Measurements from ENCODE around the gene VAV3.
"Not testable (repeated sequence)": the region's sequence is repeated elsewhere in the genome, so short reads cannot be mapped to it uniquely, and the experiment has no call there.

The VAV3 gene, protein sequence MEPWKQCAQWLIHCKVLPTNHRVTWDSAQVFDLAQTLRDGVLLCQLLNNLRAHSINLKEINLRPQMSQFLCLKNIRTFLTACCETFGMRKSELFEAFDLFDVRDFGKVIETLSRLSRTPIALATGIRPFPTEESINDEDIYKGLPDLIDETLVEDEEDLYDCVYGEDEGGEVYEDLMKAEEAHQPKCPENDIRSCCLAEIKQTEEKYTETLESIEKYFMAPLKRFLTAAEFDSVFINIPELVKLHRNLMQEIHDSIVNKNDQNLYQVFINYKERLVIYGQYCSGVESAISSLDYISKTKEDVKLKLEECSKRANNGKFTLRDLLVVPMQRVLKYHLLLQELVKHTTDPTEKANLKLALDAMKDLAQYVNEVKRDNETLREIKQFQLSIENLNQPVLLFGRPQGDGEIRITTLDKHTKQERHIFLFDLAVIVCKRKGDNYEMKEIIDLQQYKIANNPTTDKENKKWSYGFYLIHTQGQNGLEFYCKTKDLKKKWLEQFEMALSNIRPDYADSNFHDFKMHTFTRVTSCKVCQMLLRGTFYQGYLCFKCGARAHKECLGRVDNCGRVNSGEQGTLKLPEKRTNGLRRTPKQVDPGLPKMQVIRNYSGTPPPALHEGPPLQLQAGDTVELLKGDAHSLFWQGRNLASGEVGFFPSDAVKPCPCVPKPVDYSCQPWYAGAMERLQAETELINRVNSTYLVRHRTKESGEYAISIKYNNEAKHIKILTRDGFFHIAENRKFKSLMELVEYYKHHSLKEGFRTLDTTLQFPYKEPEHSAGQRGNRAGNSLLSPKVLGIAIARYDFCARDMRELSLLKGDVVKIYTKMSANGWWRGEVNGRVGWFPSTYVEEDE

DNA sequence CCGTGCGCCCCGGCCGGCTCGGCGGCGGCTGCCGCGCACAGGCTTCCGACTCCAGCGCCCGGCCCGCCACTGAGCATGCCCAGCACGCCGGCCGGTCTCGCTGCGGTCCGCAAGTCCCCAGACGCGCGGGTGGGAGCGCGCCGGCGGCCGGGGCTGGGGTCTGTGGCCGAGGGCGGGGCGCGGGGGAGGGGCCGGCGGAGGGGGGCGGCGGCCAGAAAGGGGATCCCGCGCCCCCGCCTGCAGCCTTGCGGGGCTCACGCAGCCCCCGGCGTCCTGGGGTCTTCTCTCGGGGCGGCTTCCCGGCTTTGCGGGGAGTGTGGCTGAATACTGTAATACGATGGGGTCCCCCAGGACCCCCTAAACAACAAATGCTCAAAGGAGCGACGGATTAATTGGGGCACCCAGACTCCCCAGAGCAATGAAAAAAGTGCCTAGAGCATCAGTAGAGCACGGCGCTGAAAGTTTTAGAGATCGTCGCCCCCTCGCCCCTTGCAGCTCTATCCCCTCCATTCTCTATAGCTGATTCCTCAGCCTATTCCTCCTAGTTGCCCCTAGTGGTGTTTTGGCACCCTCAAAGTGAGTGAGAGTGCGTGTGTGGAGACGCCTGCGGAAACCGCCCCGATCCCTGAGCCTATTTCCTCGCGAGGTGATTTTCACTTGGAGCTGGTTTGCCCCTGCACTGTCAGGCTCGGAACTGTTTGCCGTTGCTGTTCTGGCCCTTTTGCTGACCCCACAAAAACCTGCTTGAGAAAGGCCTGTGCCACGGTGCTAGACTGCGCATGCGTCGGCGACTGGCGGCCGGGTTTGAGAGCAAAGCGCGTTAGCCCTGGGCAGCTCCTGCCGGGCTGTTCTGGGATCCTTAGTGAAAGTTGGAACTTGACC, at the start of gene VAV3:
TSS of gene VAV3 (minus strand) at position 71 of the 882 bp plus-strand sequence. CDS start 311 bp downstream, outside the sequence.
- FAIRE-seq, result no peak
- no peak for DNase-seq (ENCODE audit: low spot score)

DNA sequence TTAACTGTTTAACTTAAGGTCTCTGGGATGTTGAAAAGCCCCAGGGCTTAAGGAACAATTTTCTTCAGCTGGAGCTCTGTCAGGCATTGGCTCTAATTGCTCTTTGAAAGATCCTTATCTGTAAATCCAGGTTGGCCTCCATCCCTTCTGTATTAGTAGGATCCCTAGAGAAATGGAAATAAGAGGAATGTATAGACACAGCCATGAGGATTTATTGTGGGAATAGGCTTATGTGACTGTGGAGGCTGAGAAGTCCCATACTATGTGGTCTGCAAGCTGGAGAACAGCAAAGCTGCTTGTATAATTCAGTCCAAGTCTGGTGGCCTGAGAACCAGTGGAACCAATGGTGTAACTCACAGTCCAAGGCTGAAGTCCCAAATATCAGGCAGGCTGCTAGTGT, 47.6 kb upstream of the VAV3 start:
- FAIRE-seq, result no peak

DNA sequence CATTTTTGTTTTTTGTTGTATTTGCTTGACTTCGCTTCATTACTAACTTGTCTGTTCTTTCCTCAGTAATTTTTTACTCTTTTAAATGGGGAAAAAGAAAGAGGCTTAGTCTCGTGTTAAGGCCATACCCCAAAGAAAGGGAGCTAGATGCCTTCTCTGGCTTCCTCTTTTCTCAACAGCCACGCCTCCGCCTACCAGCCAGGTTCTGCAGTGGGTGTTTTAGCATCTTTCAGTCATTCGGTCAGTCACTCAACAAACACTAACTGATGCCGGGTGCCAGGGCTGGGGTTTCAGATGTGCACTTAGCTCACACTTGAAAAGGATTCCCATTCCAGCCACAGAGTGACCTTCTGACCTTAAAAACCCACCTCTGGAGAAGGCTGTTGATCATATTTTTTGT, 46.3 kb upstream of the VAV3 start:
- FAIRE-seq (no peak), DNase-seq (ENCODE audit: low spot score) (peak; percentile 26)

More for the DNA sequence above, 47.6 kb upstream of the VAV3 start:
- DNase-seq (ENCODE audit: low spot score), result no peak

DNA sequence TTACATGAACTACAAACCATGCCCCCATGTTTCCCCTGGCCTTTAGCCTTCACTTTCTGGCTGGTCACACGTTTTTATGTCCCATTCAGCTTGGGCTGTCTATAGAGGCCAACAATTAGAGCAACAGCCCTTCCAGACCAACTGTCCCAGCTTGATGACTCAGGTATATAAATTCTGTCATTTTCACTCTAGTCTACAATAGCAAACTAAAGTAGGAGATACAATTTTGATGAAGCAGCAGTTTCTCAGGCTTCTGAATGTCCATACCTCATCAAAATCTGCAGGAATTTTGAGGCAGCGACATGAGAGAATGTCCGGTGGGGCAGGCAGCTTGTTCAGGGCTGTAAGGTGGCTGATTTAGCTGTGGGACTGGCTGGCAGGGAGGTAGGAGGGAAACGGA, 45.6 kb upstream of the VAV3 start:
- DNase-seq (ENCODE audit: low spot score), result no peak
- FAIRE-seq, result peak; percentile 83

DNA sequence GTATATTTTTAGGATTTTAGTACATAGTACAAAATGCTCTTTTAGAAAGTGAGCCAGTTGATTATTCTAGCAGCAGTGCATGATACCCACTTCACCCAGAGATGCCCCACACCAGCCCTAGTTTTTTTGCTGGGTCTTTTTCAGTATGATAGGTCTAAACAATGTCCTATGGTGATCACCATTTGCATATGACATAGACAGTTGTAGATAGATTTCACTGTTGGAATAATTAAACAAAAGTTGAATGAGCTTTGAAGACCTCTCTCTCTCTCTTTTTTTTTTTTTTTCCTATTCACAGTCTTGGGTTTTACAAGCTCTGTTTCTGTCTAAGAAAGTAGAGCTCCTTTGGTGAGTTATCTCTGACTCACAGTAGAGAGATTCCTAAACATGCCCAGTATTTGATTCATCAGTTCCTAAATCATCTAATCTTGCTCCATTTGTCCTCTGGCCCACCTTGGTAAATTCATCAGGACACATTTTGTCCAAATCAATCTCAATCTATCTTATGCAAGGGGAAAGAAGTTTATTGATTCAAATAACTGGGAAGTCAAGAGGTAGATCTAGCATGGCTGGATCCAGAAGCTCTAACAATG, 44.7 kb upstream of the VAV3 start:
- FAIRE-seq, result no peak
- DNase-seq (ENCODE audit: low spot score), result peak; percentile 54

DNA sequence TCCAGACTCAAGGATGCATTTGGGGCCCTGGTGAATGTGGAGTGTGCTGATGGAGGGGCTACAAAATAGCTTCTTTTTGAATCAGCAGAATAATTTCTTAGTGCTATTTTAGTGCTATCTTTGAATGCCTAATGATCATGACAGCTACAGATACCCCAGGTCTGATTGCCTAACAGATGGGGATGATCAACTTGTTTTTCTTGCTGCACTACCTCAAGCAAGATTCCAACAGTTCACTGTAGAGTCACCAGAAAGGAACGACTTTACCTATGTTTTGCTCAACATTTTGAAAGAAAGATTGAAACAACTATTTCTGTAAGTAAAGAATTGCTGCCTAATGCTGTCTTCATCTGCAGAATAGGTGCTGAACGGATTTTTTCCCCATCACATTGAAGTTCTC, 42.6 kb upstream of the VAV3 start:
- FAIRE-seq, result no peak

DNA sequence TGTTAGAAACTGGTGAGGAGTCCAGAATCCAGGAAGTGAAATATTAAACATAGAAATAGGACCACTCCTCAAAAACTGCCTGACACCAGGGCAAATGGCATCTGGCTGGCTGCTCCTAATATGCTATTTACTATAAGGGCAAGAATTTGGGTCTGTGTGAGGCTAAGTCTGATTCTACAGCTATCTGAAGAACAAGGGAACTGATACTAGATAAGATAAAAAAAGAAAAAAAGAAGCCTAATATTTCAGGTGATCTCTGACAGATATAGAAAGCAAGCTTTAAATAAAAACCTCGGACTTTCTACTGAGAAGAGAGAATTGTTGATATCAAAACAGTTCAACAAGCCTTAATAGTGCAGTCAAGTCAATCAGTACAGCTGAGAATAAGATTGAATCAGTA, 42.1 kb upstream of the VAV3 start:
- DNase-seq (ENCODE audit: low spot score) (no peak), FAIRE-seq (no peak)

More for the DNA sequence above, 42.6 kb upstream of the VAV3 start:
- DNase-seq (ENCODE audit: low spot score), result no peak

DNA sequence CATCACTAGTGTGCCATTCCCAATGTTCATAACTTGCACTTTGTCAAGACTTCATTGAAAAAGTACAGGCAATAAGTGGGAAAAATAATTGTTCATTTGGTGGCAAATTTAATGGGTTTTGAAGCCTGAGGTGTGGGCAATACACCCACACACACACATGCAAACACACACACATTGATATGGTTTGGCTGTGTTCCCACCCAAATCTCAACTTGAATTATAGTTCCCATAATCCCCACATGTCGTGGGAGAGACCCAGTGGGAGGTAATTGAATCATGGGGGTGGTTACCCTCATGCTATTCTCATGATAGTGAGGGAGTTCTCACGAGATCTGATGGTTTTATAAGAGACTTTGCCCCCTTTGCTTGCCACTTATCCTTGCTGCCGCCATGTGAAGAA, 39.9 kb upstream of the VAV3 start:
- not testable (repeated sequence) for FAIRE-seq; DNase-seq (ENCODE audit: low spot score)

DNA sequence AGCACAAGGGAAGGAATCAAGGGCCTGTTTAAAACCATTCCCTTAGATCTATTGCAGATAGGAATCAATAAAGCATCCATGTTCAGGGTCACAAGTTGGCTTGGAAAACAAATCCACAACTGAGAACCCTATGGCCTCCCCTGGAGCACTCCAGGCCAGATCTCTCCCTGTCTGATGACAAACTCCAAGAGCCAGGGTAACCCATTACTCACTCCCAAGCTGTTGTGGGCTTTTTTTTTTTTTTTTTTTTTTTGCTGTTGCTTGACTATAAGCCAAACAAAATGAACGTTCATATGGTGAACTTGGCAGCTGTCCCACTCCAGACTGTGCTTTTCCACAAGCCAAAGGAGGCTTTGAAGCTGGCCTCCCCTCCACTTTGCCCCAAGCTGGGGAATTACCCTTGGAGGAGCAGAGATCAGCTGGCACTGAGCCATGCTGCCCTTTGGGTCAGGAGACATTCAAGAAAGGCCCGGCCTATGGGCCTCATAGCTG, 35.7 kb upstream of the VAV3 start:
- DNase-seq (ENCODE audit: low spot score) (peak; percentile 64), FAIRE-seq (no peak)

DNA sequence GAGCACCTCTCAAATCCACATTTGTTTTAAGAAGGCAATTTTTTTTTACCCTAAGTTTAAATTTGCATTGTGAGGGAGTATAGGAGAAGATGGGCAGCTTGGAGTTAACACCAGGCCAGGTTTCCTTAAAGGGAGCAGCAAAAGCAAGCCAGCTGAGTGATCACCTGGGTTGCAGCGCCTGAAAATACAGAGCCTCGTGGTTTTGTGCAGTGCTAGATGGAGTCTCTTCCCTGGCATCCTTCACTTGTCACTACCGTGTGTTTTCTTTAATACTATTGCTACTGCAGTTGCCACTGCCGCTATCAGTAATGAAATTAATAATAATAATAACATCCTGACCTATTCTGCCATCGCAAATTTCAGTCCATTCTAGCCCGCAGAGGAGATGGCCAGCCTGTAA, 35.2 kb upstream of the VAV3 start:
- no peak for DNase-seq (ENCODE audit: low spot score)
- FAIRE-seq, result no peak

DNA sequence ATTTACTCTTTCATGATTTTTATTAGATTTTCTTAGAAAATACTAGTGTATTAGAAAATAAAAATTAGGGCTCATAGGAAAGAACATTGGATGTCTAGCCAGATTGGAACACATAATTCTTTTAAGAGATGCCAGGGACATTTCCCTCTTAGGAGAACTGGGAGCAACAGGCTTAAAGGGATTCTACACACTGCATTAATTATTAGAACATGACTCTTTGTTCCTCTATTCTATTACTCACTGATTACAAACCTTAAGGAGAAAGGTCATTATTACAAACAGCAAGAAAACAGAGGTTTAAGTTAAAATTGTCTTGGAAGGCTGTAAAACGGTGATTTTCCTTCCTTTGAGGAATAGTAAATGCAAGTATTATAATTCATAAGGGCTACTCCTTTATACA, 32.9 kb upstream of the VAV3 start:
- DNase-seq (ENCODE audit: low spot score) (no peak), FAIRE-seq (no peak)

DNA sequence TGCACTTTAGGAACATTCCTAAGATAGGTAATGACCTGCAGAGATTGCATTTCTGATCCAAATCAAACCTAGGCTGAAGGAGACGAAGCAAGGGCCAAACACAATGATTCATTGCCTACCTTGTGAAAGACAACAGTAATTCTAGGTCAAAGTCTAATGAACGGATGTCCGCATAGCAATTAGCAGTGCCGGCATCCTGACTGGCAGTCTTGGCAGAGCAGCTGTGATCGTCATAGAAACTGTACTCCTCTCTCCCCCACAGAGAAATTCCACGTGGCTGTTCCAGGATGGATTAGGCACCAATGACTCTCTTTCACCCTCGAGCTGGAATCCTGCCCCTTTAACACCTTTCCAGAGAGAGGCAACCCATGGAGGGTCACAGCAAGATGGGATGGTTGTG, 28.9 kb upstream of the VAV3 start:
- DNase-seq (ENCODE audit: low spot score) (no peak), FAIRE-seq (no peak)

DNA sequence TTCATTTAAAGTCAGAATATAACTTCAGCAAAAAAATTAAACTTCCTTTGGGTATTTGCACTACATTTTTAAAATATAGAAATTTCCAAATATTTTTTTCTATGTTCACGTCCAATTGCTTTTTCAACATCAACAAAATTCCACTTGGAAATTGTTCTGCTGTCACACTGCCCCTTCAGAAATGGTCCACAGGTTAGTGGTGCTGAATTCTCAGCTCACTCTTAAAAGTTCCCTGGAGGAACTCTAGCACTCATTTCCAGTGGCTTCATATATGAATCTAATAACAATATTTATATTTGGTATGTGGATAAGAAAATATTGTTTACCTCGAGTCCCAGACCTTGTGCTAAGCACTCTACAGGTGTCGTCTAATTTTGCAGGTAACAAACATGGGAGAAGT, 27.4 kb upstream of the VAV3 start:
- FAIRE-seq (no peak), DNase-seq (ENCODE audit: low spot score) (no peak)

DNA sequence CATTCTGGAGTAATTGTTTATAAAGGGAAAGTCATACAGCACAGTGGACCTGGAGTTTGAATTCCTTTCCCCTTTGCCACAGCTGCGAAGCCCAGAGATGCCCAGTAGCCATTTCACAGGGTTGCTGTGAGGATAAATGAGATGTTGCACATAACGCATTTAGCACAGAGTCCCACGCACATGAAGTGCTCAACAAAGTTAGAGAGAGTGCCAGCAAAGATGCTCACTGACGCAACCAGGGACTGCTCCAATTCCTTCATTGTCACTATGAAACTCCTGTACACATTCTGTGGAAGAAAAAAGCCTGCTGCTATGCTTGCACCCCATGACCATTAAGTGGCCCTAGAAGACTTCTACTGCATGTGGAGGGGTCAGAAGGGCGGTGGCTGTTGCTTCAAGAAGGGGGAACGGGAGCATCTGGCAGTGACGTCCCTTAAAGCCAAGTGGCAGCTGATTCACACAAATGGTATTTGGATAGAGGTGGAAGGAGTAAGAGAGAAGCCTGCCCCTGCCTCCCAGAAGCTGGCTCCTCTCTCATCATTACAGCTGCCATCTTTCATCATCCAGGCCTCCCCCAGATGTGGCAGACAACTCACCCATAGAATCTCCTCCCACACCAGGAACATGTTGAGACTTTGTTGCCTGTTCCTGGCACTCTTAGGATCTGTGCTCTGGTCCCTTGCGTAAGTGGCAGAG, 26.5 kb upstream of the VAV3 start:
- FAIRE-seq (no peak), DNase-seq (ENCODE audit: low spot score) (peak; percentile 51)

DNA sequence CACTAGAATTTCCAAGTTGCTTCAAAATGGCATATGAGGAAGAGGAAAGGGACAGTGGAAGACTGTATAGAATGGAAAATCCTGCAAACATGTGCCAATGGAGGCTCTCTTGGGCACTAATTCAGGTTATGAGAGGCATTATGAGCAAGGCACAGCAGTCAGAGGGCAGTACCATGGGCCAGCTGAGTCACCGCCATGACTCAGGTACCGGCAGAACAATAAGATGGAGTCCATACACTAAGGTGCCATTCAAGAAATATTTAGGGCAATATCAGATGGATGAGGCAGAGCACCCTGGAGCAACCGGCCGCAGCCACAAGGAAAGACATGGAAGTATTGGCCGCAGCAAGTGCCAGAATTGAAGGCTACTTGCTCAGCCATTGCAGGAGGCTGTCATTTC, 25.6 kb upstream of the VAV3 start:
- DNase-seq (ENCODE audit: low spot score), result peak; percentile 21
- no peak for FAIRE-seq

DNA sequence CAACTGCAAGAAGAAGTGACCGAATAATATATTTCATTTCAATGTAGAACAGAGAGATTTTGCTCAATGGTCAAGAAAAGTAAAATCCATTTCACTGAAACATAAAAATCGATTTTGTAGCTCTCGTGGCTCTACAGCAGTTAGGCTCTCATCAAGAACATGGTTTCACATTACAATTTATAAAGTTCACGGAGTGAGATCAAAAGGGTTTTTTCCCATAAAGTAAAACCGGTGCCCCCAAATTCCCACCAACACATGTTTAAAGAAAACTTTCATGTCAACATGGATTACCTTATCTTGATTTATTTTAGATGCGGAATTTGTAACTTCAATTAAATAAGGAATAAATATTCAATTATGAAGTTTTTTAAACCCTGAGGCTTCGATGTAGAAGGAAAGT, 16.3 kb upstream of the VAV3 start:
- DNase-seq (ENCODE audit: low spot score) (no peak), FAIRE-seq (no peak)

DNA sequence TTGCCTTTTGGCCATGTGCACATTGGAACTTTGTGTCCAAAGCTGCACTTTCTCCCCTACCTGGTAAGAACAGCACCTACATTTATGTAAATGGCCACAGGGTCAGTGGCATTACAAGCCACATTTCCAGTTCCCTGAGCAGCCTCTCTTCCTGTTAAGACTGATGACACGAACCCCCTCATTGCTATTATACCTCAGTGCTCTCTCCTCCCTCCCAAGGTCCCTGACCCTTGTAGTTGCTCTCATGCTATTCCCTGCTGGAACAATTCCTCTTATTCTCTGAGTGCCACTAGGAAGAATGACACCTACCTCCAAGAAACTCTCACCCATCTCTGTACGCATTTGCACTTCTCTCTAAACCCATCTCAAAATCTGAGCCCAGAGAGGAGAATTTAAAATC, 14.9 kb upstream of the VAV3 start:
- DNase-seq (ENCODE audit: low spot score) (no peak), FAIRE-seq (no peak)

DNA sequence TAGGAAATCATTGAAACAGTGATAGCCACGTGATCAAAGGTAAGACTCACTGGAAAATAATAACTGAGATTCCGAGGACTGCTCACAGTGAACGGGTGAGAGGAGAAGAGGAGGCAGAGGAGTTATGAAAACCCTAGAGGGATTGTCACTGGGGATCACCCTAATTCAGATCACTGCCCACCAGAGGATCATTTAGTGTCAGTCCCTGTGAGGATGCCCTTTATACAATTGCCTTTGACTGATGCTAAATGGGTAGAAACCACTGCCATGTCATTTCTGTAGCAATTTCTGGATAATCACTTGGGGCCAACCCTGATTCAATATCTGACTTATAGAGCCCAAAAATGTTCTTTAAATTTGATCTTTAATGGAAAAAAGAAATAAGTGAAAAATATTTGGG, 14.1 kb upstream of the VAV3 start:
- FAIRE-seq (no peak), DNase-seq (ENCODE audit: low spot score) (no peak)

DNA sequence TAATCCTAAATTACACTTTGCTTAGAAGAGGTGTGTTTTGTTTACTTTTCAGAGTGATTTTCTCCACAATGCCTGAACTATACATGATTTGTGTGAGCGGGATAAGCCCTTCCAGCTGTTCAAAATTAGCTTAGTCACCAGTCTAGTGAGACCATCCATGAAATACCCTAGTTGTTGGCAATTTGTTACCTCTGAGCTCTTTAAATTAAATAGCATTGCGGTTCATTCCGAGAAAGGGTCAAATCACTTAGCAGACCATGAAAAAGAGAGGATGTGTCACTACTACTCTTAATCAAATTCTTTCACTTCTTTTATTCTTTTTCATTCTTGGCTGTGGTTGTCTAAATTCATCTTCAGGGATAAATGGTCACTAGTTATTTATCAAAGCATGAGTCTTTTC, 11.9 kb upstream of the VAV3 start:
- no peak for DNase-seq (ENCODE audit: low spot score)
- no peak for FAIRE-seq

DNA sequence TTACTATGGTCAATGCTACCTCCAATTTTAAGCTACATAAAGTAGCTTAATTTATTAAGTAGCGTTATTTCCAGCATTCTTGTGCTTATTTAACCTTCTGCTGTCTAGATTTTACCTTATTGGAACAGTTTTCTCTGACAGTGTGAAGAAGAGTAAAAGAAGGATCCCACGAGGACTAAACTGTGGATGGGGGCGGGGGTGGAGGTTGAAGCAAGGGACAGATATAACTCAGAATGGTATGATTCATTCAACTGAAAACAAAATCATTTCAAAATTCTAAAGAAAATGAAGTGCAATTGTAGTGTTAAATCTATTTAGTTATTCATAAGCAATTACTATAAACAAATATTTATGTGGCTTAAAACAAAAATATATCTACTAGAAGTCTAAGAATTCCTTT, 11.5 kb upstream of the VAV3 start:
- no peak for FAIRE-seq
- DNase-seq (ENCODE audit: low spot score), result no peak
